PC-3 (cell line): ENCODE measurements around the gene MGAT4A. TPM values are rescaled to one million over a fixed set of nuclear protein-coding genes. Genes with fewer than 3 reads are reported as not detected.

Experiments used
- ATAC-seq: fragments of 200-7000 bp; cut with Tn5 transposase; 2 replicates; pipeline ENCODE4 v1.9.1; 2020; ENCODE audit warnings: mild to moderate bottlenecking, moderate library complexity
- BruUV-seq: library from RNA; stranded (reverse); fragments of 400-500 nt; replicated peaks from 2 replicates; lab custom pipeline; 2021; lab: Mats Ljungman, UMichigan
- CTCF ChIA-PET: fragments of 300-600 bp; sonication (Branson Sonifier 250); formaldehyde crosslinking; loops from one replicate; lab custom pipeline; 2022; ENCODE audit warnings: antibody characterized with exemption; lab: Charles Lee
- POLR2A ChIA-PET: fragments of 300-600 bp; sonication (Branson Sonifier 250); formaldehyde crosslinking; loops from one replicate; lab custom pipeline; 2022; ENCODE audit warnings: antibody characterized with exemption; ENCODE audit not compliant: unreplicated experiment; lab: Charles Lee
- DNase-seq: peaks from one replicate; pipeline ENCODE4 v3.0.0-alpha.2; 2015
- H2AFZ ChIP-seq: fragments of 300-600 bp; sonication (generic); 2 replicates; pipeline ENCODE4 v1.6.0; 2016; ENCODE audit warnings: antibody characterized with exemption, low read length
- H3F3A ChIP-seq: fragments of 300-600 bp; sonication (generic); one replicate; pipeline ENCODE4 v1.6.0; 2017; ENCODE audit warnings: antibody characterized with exemption, low read length, control low read depth, mild to moderate bottlenecking; ENCODE audit not compliant: unreplicated experiment
- H3K27ac ChIP-seq: fragments of 300-600 bp; sonication (generic); 2 replicates; pipeline ENCODE4 v1.5.1; 2016; ENCODE audit warnings: mild to moderate bottlenecking, low read length
- H3K27me3 ChIP-seq: fragments of 300-600 bp; sonication (generic); 2 replicates; pipeline ENCODE4 v1.6.1; 2016; ENCODE audit warnings: low read length, mixed read lengths
- H3K36me3 ChIP-seq: fragments of 300-600 bp; sonication (generic); 2 replicates; pipeline ENCODE4 v1.6.1; 2016; ENCODE audit warnings: low read depth, mixed run types, low read length, mixed read lengths
- H3K4me1 ChIP-seq: fragments of 300-600 bp; sonication (generic); 2 replicates; pipeline ENCODE4 v1.5.1; 2016; ENCODE audit warnings: low read length; ENCODE audit not compliant: insufficient read depth
- H3K4me2 ChIP-seq: fragments of 300-600 bp; sonication (generic); 2 replicates; pipeline ENCODE4 v1.6.0; 2016; ENCODE audit warnings: low read length
- H3K4me3 ChIP-seq: fragments of 300-600 bp; sonication (generic); 2 replicates; pipeline ENCODE4 v1.5.1; 2016; ENCODE audit warnings: mild to moderate bottlenecking, low read length, mixed read lengths
- H3K79me2 ChIP-seq: fragments of 300-600 bp; sonication (generic); 2 replicates; pipeline ENCODE4 v1.6.1; 2017; ENCODE audit warnings: low read length, mixed read lengths
- H3K9ac ChIP-seq: fragments of 300-600 bp; sonication (generic); 2 replicates; pipeline ENCODE4 v1.6.0; 2016; ENCODE audit warnings: mild to moderate bottlenecking, low read length
- H3K9me2 ChIP-seq: fragments of 300-600 bp; sonication (generic); replicated peaks from 2 replicates; pipeline ENCODE4 v1.6.1; 2016; ENCODE audit warnings: mixed run types, low read length, mixed read lengths
- H3K9me3 ChIP-seq: fragments of 300-600 bp; sonication (generic); 2 replicates; pipeline ENCODE4 v1.6.1; 2016; ENCODE audit warnings: low read length, mixed read lengths
- H4K20me1 ChIP-seq: fragments of 300-600 bp; sonication (generic); 2 replicates; pipeline ENCODE4 v1.6.1; 2016; ENCODE audit warnings: low read length, mixed read lengths
- CTCF ChIP-seq: fragments of 300-600 bp; sonication (generic); conservative IDR thresholded peaks from 2 replicates; pipeline ENCODE4 v1.5.1; 2017; ENCODE audit warnings: antibody characterized with exemption, low read depth, mild to moderate bottlenecking, low read length
- EZH2 ChIP-seq: fragments of 300-600 bp; sonication (generic); IDR thresholded peaks from one replicate; pipeline ENCODE4 v1.6.1; 2017; ENCODE audit warnings: antibody characterized with exemption, mild to moderate bottlenecking, low read length; ENCODE audit not compliant: unreplicated experiment
- EZH2phosphoT487 ChIP-seq: fragments of 300-600 bp; sonication (generic); IDR thresholded peaks from 2 replicates; pipeline ENCODE4 v1.6.1; 2018; ENCODE audit warnings: mild to moderate bottlenecking, antibody characterized with exemption, low read length, borderline replicate concordance
- intact Hi-C: fragments of 100-400 bp; cut with micrococcal nuclease; formaldehyde crosslinking; loops from 2 replicates; pipeline ENCODE4 v1.9.0; 2023
- total RNA-seq: library from RNA; depleted of rRNA; stranded (reverse); fragments of >200 nt; gene quantifications from 2 replicates; pipeline ENCODE4 v1.2.3, GENCODE V29; 2014

Gene MGAT4A
- total RNA-seq, 1 experiment from 2014 or later: 6.1 TPM

- POLR2A ChIA-PET: no interaction called here
- TF ChIP-seq CTCF (peak; percentile 67), EZH2phosphoT487 (no peak), EZH2 (no peak)
- Histone ChIP-seq H3K36me3 (no peaks in the 10 kb centered on the region), H3K79me2 (no peaks in the 10 kb centered on the region), H3K9ac (no peak overlapping the region), H3K4me2 (no peak overlapping the region), H3K4me3 (no peak overlapping the region), H2AFZ (no peak overlapping the region), H3K27ac (no peak overlapping the region), H3K4me1 (no peaks in the 10 kb centered on the region), H3K9me3 (no peaks in the 10 kb centered on the region), H3F3A (no peaks in the 10 kb centered on the region), H3K9me2 (no peaks in the 10 kb centered on the region), H4K20me1 (no peaks in the 10 kb centered on the region), H3K27me3 (no peaks in the 10 kb centered on the region)
- intact Hi-C loops: no loop called here
- ATAC-seq (no peak), DNase-seq (peak; percentile 38)
- BruUV-seq: no TSS peak
- CTCF ChIA-PET: interaction anchor here (0.6 kb wide), 1 partner anchor 72 kb away, joined by 7 read pairs; no protein-coding TSS in a partner anchor
These were observed 96.4 kb downstream of the MGAT4A start for GRCh38 chr2:98634406-98635092.

DNA sequence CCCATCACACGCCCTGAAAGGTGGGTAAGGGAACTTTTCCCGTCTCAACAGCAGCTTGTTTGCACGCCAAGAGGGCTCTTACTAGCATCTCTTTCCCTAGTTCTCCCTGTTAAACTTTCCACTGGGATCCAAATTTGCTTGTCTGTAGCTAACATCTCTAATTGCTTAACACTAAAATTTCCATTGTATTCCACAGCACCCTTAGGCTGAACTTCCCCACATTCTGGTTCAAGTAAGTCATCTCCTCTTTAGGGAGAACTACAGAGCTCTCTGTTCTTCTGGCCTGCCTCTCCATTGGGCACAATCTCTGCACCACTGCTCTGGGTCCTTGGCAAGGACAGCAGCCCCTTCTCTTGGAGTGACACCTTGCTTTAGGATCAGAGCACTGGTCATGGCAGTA is 98.6 kb downstream of the MGAT4A start:
- no peaks in the 10 kb centered on the region for H3K27me3 ChIP-seq
- POLR2A ChIA-PET: no interaction called here
- no peak for ATAC-seq

More for the DNA sequence above, 98.6 kb downstream of the MGAT4A start:
- BruUV-seq: no TSS peak
- Histone ChIP-seq H3K27ac (no peak overlapping the region), H3K4me2 (no peak overlapping the region), H3K9ac (no peak overlapping the region), H2AFZ (no peak overlapping the region), H3K4me3 (no peak overlapping the region), H3F3A (no peaks in the 10 kb centered on the region), H3K4me1 (peaks cover 6% of the 10 kb centered on the region; the same call in 1 of the 2 replicates), H4K20me1 (no peaks in the 10 kb centered on the region), H3K9me2 (no peaks in the 10 kb centered on the region), H3K79me2 (no peaks in the 10 kb centered on the region), H3K36me3 (no peaks in the 10 kb centered on the region), H3K9me3 (no peaks in the 10 kb centered on the region)
- CTCF ChIA-PET: interaction anchor here (0.5 kb wide), 1 partner anchor 171 kb away, joined by 5 read pairs; no protein-coding TSS in a partner anchor
- intact Hi-C loops: no loop called here
- DNase-seq: no peak
- no peak for TF ChIP-seq EZH2
- no peak for TF ChIP-seq EZH2phosphoT487
- TF ChIP-seq CTCF: no peak
